Gastroesophageal sphincter (tissue), 4 donors: ENCODE data around the gene PTPRD. TPM values are rescaled to one million over a fixed set of nuclear protein-coding genes. Genes with fewer than 3 reads are reported as not detected.

Source experiments
- ATAC-seq: fragments of 150-250 bp; one replicate; pipeline ENCODE4 v1.9.1; 2016; ENCODE audit warnings: mild to moderate bottlenecking, moderate library complexity
- H3K27ac ChIP-seq, 4 donors: fragments of 200-600 bp; sonication (generic) in 3 of 4; 1 replicate in 3 of 4; 2 replicates in 1 of 4; pipeline ENCODE4 v1.5.1; 2016 to 2019
- H3K27me3 ChIP-seq: fragments of 200-600 bp; sonication (generic); one replicate; pipeline ENCODE4 v1.5.1; 2019
- H3K36me3 ChIP-seq, 2 donors: fragments of 200-600 bp; sonication (generic); one replicate each; pipeline ENCODE4 v1.5.1; 2019; ENCODE audit warnings: control low read depth in 1 of 2
- H3K4me1 ChIP-seq, 3 donors: fragments of 200-600 bp; sonication (generic); 1 replicate in 2 of 3; 2 replicates in 1 of 3; pipeline ENCODE4 v1.5.1; 2016 to 2019; ENCODE audit warnings: control low read depth in 2 of 3
- H3K4me3 ChIP-seq, 2 donors: fragments of 200-600 bp; sonication (generic); one replicate each; pipeline ENCODE4 v1.5.1; 2019; ENCODE audit warnings: mild to moderate bottlenecking in 1 of 2, moderate library complexity in 1 of 2
- H3K9me3 ChIP-seq, 3 donors: fragments of 200-600 bp; sonication (generic); one replicate each; pipeline ENCODE4 v1.5.1; 2017 to 2019; ENCODE audit warnings: control low read depth in 2 of 3
- EP300 ChIP-seq: sonication (generic); formaldehyde crosslinking; IDR thresholded peaks from one replicate; pipeline ENCODE4 v1.6.1; 2017; ENCODE audit warnings: antibody characterized with exemption, mild to moderate bottlenecking
- POLR2A ChIP-seq, 2 donors: fragments of 450-650 bp; IDR thresholded peaks; one replicate each; pipeline ENCODE4 v1.6.1; 2017; ENCODE audit warnings: antibody characterized with exemption in 2 of 2, mild to moderate bottlenecking in 2 of 2, moderate library complexity in 1 of 2
- POLR2AphosphoS5 ChIP-seq: sonication (generic); formaldehyde crosslinking; IDR thresholded peaks from one replicate; pipeline ENCODE4 v1.6.1; 2017; ENCODE audit warnings: antibody characterized with exemption
- WGBS, 2 donors: methylation state at CpG; one replicate each; pipeline ENCODE4 v1.1.5; 2018; ENCODE audit warnings: low coverage in 1 of 2; 5-methylcytosine and 5-hydroxymethylcytosine counted together
- total RNA-seq, 4 donors: library from RNA; depleted of rRNA; stranded (reverse); fragments of >200 nt; gene quantifications; one replicate each; pipeline ENCODE4 v1.1.0, GENCODE V29; 2016
- TF ChIP-seq, protein P1 (sequence below), 4 experiments: fragments of 200-600 bp in 2 of 4; fragments of 450-650 bp in 2 of 4; sonication (generic) in 1 of 4; IDR thresholded peaks; one replicate each; pipeline ENCODE4 v1.5.1; 2017 to 2019; ENCODE audit warnings: antibody characterized with exemption in 4 of 4, mild to moderate bottlenecking in 2 of 4, moderate library complexity in 2 of 4

PTPRD gene
- total RNA-seq, 4 donors from 2014 or later = 3.5 to 53.9 (median 15.8) TPM

DNA sequence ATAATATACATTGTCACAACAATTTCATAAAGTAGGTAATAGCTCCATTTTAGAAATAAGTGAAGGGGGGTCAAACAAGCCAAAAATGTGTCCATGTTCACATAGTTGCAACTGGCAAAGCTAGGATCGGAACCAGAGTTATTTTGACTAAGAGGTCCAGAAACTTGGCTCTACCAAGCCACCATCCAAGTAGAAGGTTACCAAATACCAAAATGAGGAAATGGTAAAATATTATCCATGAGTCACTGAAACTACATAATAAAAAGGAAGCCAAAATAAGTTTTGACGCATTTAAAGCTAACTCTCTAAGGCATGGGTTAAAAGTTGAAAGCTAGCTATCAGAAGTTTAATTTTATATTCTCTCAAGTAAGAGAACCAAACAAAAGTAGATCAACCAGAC is 1926.3 kb downstream of the PTPRD start:
- Histone ChIP-seq H3K27me3 (no peaks in the 10 kb centered on the region), H3K27ac (no peak overlapping the region), H3K36me3 (no peaks in the 10 kb centered on the region), H3K4me1 (no peaks in the 10 kb centered on the region), H3K4me3 (no peak overlapping the region), H3K9me3 (no peaks in the 10 kb centered on the region)
- 83 to 87% methylated on average over 2 of the region's 2 CpGs for WGBS, 2 donors
- no peak for TF ChIP-seq POLR2A (IDR thresholded peaks at IDR 0.05)
- TF ChIP-seq, protein P1, sequence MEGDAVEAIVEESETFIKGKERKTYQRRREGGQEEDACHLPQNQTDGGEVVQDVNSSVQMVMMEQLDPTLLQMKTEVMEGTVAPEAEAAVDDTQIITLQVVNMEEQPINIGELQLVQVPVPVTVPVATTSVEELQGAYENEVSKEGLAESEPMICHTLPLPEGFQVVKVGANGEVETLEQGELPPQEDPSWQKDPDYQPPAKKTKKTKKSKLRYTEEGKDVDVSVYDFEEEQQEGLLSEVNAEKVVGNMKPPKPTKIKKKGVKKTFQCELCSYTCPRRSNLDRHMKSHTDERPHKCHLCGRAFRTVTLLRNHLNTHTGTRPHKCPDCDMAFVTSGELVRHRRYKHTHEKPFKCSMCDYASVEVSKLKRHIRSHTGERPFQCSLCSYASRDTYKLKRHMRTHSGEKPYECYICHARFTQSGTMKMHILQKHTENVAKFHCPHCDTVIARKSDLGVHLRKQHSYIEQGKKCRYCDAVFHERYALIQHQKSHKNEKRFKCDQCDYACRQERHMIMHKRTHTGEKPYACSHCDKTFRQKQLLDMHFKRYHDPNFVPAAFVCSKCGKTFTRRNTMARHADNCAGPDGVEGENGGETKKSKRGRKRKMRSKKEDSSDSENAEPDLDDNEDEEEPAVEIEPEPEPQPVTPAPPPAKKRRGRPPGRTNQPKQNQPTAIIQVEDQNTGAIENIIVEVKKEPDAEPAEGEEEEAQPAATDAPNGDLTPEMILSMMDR (IDR thresholded peaks at IDR 0.05) = no peak
- no peak for TF ChIP-seq POLR2AphosphoS5
- TF ChIP-seq EP300 = no peak
- no peak for ATAC-seq

DNA sequence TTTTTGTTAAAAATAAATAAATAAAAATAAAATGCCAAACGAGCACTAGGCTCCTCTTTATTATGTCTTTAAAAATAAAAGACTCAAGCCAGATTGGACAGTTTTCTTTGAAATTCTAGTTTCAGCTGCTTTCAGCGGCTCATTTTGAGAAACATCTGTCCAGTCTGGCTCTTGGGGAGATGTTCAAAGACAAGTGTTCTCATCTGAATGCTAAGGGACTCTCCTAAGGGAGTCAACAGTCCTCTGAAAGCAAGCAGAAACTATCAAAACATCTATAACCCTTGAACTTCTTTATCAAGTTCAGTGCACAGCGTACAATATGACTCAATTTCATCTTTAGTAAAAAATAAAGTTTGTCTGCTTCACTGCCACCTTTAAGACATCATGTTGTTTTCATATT is 1927.0 kb downstream of the PTPRD start:
- Histone ChIP-seq H3K27ac (no peak overlapping the region), H3K27me3 (no peaks in the 10 kb centered on the region), H3K9me3 (no peaks in the 10 kb centered on the region), H3K36me3 (no peaks in the 10 kb centered on the region), H3K4me1 (no peaks in the 10 kb centered on the region), H3K4me3 (no peak overlapping the region)
- TF ChIP-seq, protein P1 (IDR thresholded peaks at IDR 0.05) = no peak
- TF ChIP-seq EP300 = no peak
- no peak for TF ChIP-seq POLR2A (IDR thresholded peaks at IDR 0.05)
- no peak for TF ChIP-seq POLR2AphosphoS5
- no peak for ATAC-seq
- 56 to 70% methylated on average over 3 of the region's 3 CpGs for WGBS, 2 donors

DNA sequence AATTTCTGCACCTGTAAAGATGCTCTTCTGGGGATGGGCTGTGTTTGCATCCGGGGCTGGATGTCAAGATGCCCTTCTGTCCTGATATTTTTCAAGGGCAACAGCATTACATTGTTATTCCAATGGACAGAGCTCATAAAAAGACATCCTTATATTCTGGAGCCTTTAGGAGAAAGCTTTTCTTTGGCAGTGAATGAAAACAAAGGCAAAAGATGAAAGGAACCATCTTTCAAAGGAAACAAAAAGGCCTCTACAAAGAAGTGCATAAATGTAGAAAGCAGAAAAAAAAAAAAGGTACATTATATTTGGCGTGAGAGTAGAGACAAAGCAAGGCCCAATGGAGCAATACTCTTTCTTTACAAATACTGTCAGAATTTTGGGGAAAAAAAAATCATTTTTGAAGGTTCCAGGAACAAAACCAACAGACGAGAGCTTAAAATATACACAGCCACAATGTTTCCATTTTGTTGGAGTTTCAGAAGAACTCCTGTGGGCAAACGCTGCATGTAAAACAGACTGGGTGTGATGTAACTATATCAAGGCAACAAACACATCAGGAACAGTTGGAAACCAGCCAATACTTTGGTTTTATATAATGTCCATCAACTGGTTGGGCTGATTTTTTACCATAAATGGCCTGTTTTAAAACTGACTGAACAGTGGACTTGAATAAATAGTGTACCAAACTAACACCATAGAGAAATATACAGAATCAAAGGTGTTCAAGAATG is 1927.7 kb downstream of the PTPRD start:
- TF ChIP-seq POLR2AphosphoS5 (no peak), POLR2A (IDR thresholded peaks at IDR 0.05) (no peak), EP300 (no peak)
- TF ChIP-seq, protein P1 (IDR thresholded peaks at IDR 0.05) = no peak
- Histone ChIP-seq H3K4me1 (no peaks in the 10 kb centered on the region), H3K27ac (no peak overlapping the region), H3K4me3 (no peak overlapping the region), H3K9me3 (no peaks in the 10 kb centered on the region), H3K27me3 (no peaks in the 10 kb centered on the region), H3K36me3 (no peaks in the 10 kb centered on the region)
- no peak for ATAC-seq
- 88 to 90% methylated on average over 3 to 4 of the region's 4 CpGs for WGBS, 2 donors

DNA sequence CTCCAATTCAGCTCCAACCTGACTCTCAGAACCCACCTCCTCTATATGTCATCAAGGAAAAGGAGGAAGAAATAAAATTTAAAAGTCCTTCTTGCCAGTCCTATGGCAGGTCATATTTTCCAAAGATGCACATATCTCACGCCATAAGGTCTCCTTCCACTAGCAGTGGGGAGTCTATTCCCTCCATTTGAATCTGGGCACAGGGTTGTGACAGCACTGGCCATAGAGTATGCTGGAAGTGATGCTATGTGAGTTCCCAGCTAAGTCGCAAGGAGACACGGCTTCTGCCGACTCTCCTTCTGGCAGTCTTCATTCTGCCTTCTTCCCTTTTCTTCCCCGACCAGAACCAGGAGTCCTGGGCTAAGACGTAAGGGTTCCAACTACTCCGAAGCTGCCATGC is 1929.3 kb downstream of the PTPRD start:
- no peaks in the 10 kb centered on the region for H3K36me3 ChIP-seq
- H3K9me3 ChIP-seq = no peaks in the 10 kb centered on the region
- TF ChIP-seq POLR2AphosphoS5 (no peak), POLR2A (IDR thresholded peaks at IDR 0.05) (no peak), EP300 (no peak)
- TF ChIP-seq, protein P1 (IDR thresholded peaks at IDR 0.05) = no peak
- no peak overlapping the region for H3K27ac ChIP-seq
- no peaks in the 10 kb centered on the region for H3K4me1 ChIP-seq
- ATAC-seq = no peak
- H3K27me3 ChIP-seq = no peaks in the 10 kb centered on the region
- 93% methylated on average over 1 to 7 of the region's 7 CpGs for WGBS, 2 donors
- no peak overlapping the region for H3K4me3 ChIP-seq

DNA sequence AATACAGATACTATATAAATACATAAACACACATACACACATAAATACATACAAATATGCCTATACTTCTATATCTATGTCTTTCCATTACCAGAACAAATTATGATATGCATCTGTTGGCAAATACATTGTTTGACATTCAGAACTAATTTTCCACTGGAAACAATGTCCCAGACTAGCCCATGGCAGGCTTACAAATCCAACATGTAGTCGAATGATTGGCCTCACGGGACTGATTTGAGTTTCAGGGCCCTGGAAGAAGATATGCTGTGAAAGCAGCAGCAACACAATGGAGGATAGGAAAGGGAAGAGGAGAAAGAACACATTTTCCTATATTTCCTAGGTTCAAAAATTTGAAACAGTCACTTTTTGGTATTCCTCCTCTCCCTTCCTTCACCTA is 1932.1 kb downstream of the PTPRD start:
- no peak overlapping the region for H3K4me3 ChIP-seq
- H3K4me1 ChIP-seq = no peaks in the 10 kb centered on the region
- TF ChIP-seq POLR2A (IDR thresholded peaks at IDR 0.05) = no peak
- no peak for TF ChIP-seq EP300
- no peak for TF ChIP-seq POLR2AphosphoS5
- TF ChIP-seq, protein P1 (IDR thresholded peaks at IDR 0.05) = no peak
- no peak for ATAC-seq
- 72 to 73% methylated on average over 2 of the region's 2 CpGs for WGBS, 2 donors
- no peaks in the 10 kb centered on the region for H3K27me3 ChIP-seq
- H3K27ac ChIP-seq = no peak overlapping the region
- no peaks in the 10 kb centered on the region for H3K9me3 ChIP-seq
- H3K36me3 ChIP-seq = no peaks in the 10 kb centered on the region
